GM21737 (cell line): ENCODE data around the gene ABLIM2.

ENCODE experiments used
- ATAC-seq: cut with Tn5 transposase; IDR thresholded peaks from one replicate; pipeline ENCODE4 v1.9.1; 2021; ENCODE audit warnings: mild to moderate bottlenecking, moderate library complexity; ENCODE audit not compliant: unreplicated experiment

ABLIM2 gene

DNA sequence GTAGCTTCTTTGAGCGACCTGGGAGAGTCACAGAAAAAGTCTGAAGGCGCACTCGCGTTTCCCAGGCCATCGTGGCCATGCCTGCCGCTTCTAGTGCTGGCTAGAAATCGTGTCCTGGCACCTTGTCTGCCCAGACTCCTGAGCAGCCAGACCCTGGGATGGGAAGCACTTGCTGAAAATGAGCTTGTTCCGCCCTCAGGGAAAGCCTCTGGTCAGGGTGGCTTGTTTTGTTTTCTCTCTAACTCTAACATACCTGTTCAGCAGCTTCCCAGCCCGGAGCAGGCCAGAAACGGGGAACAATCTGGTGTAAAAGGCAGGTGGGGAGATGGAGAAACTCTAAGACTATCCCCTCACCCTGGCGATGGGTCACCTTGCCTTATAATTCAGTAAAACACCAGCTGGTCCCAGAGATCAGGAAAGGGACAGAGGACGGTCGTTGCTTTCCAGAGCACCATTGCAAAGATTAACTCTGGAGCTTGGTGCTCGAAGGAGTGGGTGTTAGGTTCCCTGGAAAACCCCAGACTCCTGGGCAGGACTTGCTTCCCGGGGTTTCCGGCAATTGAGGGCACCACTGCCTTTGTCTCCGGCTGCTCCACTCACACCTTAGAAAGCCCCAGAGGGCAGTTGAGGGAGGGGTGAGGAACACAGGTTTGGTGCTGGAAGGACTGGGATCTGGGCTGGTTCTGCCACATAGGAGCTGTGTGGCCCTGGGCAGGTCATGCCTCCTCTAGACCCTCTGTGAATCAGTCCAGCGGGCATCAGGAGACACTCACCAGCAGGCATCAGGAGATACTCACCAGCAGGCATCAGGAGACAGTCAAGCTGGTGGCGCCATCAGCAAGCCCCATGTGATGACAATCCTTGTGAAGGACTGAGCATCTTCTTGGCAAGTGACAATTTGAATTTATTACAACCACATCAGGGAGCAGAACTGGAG lies 36.0 kb upstream of the ABLIM2 start:
- ATAC-seq = no peak

DNA sequence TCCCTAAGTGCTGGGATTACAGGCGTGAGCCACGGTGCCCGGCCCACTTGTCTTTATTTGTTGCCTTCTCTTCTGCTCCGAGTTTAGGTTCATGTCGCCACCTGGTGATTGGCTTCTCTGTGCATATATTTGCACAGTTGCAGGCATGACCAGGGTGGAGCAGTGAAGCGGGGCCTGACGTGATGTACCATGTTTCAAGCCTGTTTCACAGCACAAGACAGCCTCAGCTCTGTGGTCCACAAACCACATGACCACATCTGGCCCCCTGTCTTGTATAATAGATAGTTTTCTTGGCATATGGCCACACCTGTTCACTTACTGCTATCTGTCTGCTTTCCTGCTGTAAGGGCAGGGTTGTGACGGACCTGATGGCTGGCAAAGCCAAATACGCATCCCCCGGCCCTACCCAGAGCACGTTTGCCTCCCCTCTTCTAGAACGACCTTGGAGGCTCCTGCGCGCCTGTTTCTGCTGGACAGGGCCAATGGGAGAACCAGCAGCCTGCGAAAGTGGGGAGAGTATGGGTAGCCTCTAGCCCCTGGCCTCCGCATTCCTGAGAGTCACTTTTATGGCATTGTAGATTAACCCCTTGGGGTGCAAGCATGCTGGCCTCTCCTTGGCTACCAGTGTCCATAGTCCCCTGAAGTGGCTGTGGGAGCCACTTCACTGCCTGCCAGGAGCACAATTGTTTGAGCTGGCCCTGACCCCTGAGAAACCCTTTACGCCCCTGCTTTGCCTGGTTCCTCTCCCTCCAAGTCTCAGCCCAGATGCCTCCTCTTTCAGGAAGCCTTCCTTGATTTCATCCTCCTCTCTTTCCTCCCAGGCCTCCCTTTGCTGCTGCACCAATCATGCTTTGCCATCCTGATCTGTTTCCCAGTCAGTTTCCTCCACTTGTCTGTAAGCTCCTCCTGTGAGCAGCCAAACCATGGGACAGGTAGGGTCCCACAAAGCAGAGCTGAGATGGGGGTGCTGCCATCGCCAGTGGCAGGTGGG lies 34.4 kb upstream of the ABLIM2 start:
- ATAC-seq = peak; percentile 78

- ATAC-seq = peak; percentile 39
These were observed 32.6 kb upstream of the ABLIM2 start for GRCh38 chr4:8191136-8191747.

GRCh38 chr4:8189551-8190466 lies 31.2 kb upstream of the ABLIM2 start:
- no peak for ATAC-seq

DNA sequence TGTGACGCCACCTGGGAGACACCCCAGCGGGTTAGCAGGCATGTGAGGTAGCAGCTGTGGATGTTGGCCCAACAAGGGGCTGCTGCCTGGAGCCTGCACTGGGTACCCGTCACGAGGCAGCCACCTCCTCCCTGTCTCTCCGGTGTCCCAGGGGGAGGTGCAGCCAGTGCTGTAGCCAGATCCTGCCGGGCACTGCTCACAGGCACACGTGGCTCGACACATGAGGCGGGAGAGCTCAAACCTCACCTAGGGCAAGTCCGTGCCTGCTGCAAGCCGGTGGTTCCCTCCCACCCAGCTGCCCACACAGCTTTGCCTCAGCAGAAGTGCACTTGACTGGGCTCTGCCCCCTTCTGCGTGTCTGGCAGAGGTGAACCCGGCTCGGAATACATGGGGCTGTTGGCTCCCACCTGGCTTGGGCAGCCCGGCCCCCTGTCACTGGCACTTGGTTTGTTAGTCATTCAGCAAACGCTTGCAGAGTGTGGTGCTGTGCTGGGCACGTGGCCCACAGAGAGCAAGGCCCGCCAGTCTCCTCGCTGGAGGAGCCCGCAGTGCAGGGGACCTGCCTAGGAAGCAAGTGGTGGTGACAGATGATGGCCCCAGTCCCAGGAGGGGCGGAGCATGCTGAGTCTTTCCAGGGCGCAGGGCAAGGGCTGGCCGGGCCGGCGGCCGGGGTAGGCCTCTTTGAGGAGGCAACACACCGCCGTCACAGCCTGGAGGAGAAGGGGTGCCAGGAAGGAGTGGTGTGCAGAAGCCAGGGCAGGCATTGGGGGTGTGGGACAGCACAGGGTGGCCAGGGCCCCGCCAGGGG lies 30.3 kb upstream of the ABLIM2 start:
- no peak for ATAC-seq

DNA sequence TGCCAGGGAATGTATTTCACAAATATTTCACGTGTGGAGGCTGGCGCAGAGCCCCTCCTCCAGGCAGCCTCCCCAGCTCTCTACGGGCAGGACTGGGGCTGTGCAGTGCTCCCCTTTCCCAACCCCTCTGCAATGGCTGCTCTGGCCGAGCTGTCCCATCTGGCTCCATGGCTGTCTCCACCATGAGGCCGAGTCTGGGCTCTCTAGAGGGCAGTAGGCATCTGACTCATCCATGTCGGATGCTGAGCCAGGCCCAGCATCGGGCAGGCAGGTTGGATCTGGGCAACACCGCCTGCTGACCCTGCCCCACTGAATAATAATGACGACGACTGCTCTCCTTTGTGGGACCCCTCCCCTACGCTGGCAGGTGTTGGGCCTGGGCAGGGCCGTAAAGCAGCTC lies 29.5 kb upstream of the ABLIM2 start:
- no peak for ATAC-seq

GRCh38 chr4:8185930-8186329 lies 27.3 kb upstream of the ABLIM2 start:
- no peak for ATAC-seq

DNA sequence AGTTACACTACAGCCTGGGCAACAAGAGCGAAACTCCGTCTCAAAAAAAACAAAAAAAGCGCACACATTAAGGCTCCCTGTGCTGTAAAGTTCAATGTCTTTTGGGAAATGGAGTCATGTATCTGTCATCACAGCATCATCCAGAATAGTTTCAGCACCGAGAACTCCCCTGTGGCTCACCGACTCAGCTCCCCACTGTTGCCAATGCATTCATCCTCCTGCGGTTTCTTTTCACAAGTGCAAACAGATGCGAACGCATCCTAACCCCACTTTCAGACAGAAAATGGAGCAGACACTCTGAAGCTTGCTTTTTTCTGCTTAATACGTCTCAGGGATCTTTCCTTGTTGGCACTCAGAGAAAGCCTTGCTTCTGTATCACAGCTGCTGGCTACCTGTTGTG lies 26.7 kb upstream of the ABLIM2 start:
- ATAC-seq = no peak

GRCh38 chr4:8184061-8184460 lies 25.4 kb upstream of the ABLIM2 start:
- no peak for ATAC-seq

DNA sequence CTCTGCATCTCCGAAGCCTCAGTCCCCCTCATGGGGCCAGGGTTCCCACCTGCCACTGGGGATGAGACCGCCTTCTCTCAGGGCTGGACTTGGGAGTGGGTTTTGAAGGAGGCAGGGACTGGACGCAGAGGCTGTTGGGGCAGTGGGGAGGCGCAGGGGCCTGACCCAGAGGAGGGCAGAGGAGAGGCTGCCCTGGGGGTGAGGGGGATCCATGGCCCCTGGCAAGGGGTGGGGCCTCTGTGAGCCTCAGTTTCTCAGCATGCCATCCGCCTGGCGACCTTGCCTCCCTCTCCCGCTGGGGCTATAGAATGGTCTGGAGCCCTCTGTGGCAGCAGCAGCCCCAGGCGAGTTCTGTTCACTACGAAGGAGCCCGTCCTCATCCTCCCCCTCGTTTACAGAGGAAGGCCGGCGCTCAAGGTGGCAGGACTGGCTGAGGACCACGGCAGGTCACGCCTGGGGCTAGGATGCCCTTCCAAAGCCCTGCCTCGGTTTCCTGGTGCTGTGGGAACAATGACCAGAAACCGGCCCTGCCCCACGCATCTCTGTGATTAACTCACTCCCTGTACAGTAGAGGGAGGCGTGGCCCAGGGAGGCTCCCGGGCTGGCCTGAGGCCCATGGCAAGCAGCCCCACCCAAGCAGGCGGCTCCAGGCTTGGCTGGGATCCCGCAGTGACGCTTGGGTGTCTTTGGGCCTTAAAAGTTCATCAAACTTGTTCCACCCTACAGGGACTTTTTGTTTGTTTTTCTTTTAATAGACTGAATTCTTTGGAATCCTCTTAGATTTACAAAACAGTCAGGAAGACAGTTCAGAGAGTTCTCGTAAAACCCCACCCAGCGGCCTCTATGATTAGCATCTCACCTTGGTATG lies 24.5 kb upstream of the ABLIM2 start:
- ATAC-seq = no peak

- no peak for ATAC-seq
These were observed 23.7 kb upstream of the ABLIM2 start for GRCh38 chr4:8182294-8182693.

GRCh38 chr4:8181844-8182243 lies 23.2 kb upstream of the ABLIM2 start:
- no peak for ATAC-seq

DNA sequence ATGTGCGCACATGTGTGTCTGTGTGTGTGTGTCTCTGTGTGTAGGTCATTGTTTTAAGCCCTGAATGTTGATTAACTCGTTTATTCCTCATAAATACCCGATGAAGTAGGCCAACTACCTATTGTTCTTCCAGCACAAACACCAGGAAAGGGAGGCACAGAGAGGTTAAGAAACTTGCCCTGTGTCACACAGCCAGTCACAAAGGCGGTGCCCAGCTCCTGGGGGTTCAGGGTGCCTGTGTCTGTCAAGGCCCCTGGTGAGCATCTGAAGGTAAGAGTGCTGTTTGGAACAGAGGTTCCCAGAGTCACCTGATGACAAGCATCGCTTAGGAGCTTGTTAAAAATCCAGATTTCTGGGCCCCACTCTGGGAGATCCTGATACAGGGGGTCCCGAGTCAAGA lies 22.5 kb upstream of the ABLIM2 start:
- no peak for ATAC-seq

DNA sequence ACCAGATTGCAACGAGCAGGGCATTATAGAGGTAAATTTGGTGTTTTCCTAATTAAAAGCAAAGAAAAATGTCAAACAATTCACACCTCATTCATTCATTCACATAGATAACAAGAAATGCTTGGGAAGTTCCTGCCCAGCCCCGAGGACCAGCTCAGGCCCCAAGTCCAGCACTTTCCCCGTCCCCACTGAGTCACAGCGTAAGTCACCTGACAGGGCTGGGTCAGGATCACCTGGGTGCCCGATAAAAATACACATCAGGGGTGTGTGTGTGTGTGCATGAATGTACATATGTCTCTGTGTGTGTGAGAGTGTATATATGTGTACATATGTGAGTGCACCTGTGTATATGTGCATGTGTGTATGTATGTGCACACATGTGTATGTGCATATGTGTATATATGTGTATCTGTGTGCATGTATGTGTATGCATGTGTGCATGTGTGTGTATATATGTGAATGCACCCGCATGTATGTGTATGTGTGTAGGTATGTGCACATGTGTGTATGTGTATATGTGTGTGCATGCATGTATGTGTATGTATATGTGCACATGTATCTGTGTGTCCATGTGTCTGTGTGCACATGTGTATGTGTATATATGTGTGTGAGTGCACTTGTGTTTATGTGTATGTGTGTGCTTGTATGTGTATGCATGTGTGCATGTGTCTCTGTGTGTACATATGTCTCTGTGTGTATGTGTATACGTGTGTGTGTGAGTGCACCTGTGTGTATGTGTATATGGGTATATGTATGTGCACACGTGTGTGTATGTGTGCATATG lies 21.9 kb upstream of the ABLIM2 start:
- ATAC-seq = no peak

GRCh38 chr4:8179771-8180170 lies 21.2 kb upstream of the ABLIM2 start:
- no peak for ATAC-seq

GRCh38 chr4:8179074-8179473 lies 20.5 kb upstream of the ABLIM2 start:
- ATAC-seq = no peak

- ATAC-seq = no peak
These were observed 19.3 kb upstream of the ABLIM2 start for GRCh38 chr4:8177956-8178355.

GRCh38 chr4:8177552-8177951 lies 18.9 kb upstream of the ABLIM2 start:
- no peak for ATAC-seq
